ENCODE results near the gene TULP1. TPM values are rescaled to one million over a fixed set of nuclear protein-coding genes. Genes with fewer than 3 reads are reported as not detected.

TULP1 gene
- total RNA-seq, 1 experiment from 2014 or later, result not detected

DNA sequence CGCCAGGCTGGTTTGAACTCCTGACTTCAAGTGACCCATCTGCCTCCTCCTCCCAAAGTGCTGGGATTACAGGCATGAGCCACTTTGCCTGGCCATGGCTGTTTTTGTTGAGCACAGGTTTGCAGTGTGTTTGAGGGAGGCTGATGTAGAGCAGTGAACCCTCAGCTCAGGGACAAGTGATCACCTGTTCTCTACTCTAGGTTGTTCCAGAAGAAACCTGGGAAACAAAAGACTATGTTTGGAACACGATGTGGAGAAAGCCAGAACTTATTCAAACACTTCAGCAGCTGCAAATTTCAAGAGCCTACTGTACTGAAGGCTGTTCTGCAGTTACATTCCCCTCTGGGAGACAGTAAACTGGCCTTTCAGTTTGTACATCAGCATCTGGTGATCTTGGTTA lies 4.7 kb downstream of the TULP1 start (continued):
- TF ChIP-seq, protein P1, sequence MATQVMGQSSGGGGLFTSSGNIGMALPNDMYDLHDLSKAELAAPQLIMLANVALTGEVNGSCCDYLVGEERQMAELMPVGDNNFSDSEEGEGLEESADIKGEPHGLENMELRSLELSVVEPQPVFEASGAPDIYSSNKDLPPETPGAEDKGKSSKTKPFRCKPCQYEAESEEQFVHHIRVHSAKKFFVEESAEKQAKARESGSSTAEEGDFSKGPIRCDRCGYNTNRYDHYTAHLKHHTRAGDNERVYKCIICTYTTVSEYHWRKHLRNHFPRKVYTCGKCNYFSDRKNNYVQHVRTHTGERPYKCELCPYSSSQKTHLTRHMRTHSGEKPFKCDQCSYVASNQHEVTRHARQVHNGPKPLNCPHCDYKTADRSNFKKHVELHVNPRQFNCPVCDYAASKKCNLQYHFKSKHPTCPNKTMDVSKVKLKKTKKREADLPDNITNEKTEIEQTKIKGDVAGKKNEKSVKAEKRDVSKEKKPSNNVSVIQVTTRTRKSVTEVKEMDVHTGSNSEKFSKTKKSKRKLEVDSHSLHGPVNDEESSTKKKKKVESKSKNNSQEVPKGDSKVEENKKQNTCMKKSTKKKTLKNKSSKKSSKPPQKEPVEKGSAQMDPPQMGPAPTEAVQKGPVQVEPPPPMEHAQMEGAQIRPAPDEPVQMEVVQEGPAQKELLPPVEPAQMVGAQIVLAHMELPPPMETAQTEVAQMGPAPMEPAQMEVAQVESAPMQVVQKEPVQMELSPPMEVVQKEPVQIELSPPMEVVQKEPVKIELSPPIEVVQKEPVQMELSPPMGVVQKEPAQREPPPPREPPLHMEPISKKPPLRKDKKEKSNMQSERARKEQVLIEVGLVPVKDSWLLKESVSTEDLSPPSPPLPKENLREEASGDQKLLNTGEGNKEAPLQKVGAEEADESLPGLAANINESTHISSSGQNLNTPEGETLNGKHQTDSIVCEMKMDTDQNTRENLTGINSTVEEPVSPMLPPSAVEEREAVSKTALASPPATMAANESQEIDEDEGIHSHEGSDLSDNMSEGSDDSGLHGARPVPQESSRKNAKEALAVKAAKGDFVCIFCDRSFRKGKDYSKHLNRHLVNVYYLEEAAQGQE (IDR thresholded peaks at IDR 0.05; ENCODE audit: low read depth), result no peak
- no peak for TF ChIP-seq JUND (IDR thresholded peaks at IDR 0.05)

DNA sequence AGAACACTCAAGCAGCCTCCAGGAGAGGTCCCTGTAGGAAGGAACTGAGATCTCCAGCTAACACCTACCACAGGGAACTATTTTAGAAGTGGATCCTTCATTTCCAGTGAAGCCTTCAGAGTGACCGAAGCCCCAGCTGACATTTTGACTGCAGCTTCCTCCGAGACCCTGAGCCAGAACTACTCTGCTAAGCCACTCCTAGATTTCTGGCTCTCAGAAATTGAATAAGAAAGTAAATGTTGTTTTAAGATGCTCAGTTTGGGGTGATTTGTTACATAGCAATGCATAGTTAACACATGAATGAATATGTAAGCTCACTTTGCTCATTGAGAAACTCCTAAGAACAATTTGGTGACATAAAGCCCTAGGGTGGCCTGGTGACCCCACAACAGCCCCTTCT lies 5.5 kb downstream of the TULP1 start:
- Histone ChIP-seq H3K9ac (ENCODE audit: low read length) (no peak overlapping the region), H3K36me3 (ENCODE audit: control insufficient read depth in 1 of 2, insufficient read depth in 2 of 2, low read length in 2 of 2) (no peaks in the 10 kb centered on the region), H3K27me3 (ENCODE audit: insufficient read depth, low read length) (no peaks in the 10 kb centered on the region), H2AFZ (ENCODE audit: low read depth, low read length, poor library complexity, severe bottlenecking) (no peak overlapping the region), H3K9me3 (ENCODE audit: control insufficient read depth in 1 of 2, insufficient read depth in 1 of 2, low read depth in 1 of 2, low read length in 2 of 2) (no peaks in the 10 kb centered on the region), H4K20me1 (ENCODE audit: insufficient read depth) (no peaks in the 10 kb centered on the region), H3K4me2 (ENCODE audit: low read length) (no peak overlapping the region), H3K79me2 (ENCODE audit: insufficient read depth, low read length) (no peaks in the 10 kb centered on the region), H3K4me1 (ENCODE audit: control insufficient read depth in 1 of 2, insufficient read depth in 2 of 2, low read length in 2 of 2) (no peaks in the 10 kb centered on the region; a peak in 1 of 4 replicates), H3K4me3 (replicated peaks in 1 of 2; ENCODE audit: low read depth in 1 of 2, low read length in 2 of 2) (no peak overlapping the region), H3K27ac (ENCODE audit: low read depth, low read length) (no peak overlapping the region), H3K9me2 (ENCODE audit: insufficient read depth) (no peaks in the 10 kb centered on the region)
- ChIA-PET RAD21 (ENCODE audit: low non-redundant PET in 1 of 2, low total read pairs in 2 of 2, uncharacterized antibody in 2 of 2, unreplicated experiment in 2 of 2) (no interaction called here), CTCF (no interaction called here), POLR2A (no interaction called here)
- BruUV-seq (replicated peaks), result no TSS peak
- DNase-seq (ENCODE audit: low read depth, low spot score) (no peak), ATAC-seq (no peak)
- TF ChIP-seq CEBPB (IDR thresholded peaks at IDR 0.05; ENCODE audit: low read depth) (no peak), EZH2 (IDR thresholded peaks at IDR 0.05) (no peak), POLR2AphosphoS5 (IDR thresholded peaks at IDR 0.05; ENCODE audit: low read depth, low read length) (no peak), SRF (IDR thresholded peaks at IDR 0.05; ENCODE audit: low read depth) (no peak), EGR1 (IDR thresholded peaks at IDR 0.05; ENCODE audit: low read depth) (no peak), JUND (IDR thresholded peaks at IDR 0.05) (no peak), ELF1 (IDR thresholded peaks at IDR 0.05; ENCODE audit: borderline replicate concordance, low read depth) (no peak), YY1 (IDR thresholded peaks at IDR 0.05; ENCODE audit: extremely low read depth, insufficient replicate concordance, low read depth, low read length) (no peak), CBX3 (IDR thresholded peaks at IDR 0.05; ENCODE audit: low read depth) (no peak), SP1 (IDR thresholded peaks at IDR 0.05; ENCODE audit: low read depth) (no peak), EZH2phosphoT487 (IDR thresholded peaks at IDR 0.05; ENCODE audit: borderline replicate concordance) (no peak), POLR2A (IDR thresholded peaks at IDR 0.05; ENCODE audit: borderline replicate concordance, extremely low read depth, insufficient read depth, insufficient read length) (no peak), TCF7L2 (IDR thresholded peaks at IDR 0.05; ENCODE audit: borderline replicate concordance, extremely low read depth, insufficient read depth, insufficient read length) (no peak)
- TF ChIP-seq, protein P1 (IDR thresholded peaks at IDR 0.05; ENCODE audit: low read depth), result no peak
- TF ChIP-seq, protein P2, sequence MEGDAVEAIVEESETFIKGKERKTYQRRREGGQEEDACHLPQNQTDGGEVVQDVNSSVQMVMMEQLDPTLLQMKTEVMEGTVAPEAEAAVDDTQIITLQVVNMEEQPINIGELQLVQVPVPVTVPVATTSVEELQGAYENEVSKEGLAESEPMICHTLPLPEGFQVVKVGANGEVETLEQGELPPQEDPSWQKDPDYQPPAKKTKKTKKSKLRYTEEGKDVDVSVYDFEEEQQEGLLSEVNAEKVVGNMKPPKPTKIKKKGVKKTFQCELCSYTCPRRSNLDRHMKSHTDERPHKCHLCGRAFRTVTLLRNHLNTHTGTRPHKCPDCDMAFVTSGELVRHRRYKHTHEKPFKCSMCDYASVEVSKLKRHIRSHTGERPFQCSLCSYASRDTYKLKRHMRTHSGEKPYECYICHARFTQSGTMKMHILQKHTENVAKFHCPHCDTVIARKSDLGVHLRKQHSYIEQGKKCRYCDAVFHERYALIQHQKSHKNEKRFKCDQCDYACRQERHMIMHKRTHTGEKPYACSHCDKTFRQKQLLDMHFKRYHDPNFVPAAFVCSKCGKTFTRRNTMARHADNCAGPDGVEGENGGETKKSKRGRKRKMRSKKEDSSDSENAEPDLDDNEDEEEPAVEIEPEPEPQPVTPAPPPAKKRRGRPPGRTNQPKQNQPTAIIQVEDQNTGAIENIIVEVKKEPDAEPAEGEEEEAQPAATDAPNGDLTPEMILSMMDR (IDR thresholded peaks at IDR 0.05 in 2 of 3, conservative IDR thresholded peaks at IDR 0.05 in 1 of 3; ENCODE audit: borderline replicate concordance in 1 of 3, insufficient read depth in 1 of 3, low read depth in 2 of 3, low read length in 2 of 3), result no peak
- TF ChIP-seq, protein P3, sequence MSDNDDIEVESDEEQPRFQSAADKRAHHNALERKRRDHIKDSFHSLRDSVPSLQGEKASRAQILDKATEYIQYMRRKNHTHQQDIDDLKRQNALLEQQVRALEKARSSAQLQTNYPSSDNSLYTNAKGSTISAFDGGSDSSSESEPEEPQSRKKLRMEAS (IDR thresholded peaks at IDR 0.05), result no peak
- intact Hi-C loops (cut with micrococcal nuclease), result no loop called here

Data from HCT116 (cell line).